GM19372 (cell line): ENCODE measurements around the gene DENND1A.
"Not testable (repeated sequence)": the region's sequence is repeated elsewhere in the genome, so short reads cannot be mapped to it uniquely, and the experiment has no call there.

Source experiments
- ATAC-seq: cut with Tn5 transposase; IDR thresholded peaks from one replicate; pipeline ENCODE4 v1.9.1; 2021; ENCODE audit warnings: mild to moderate bottlenecking, low read depth, moderate library complexity; ENCODE audit not compliant: unreplicated experiment

The DENND1A gene

DNA sequence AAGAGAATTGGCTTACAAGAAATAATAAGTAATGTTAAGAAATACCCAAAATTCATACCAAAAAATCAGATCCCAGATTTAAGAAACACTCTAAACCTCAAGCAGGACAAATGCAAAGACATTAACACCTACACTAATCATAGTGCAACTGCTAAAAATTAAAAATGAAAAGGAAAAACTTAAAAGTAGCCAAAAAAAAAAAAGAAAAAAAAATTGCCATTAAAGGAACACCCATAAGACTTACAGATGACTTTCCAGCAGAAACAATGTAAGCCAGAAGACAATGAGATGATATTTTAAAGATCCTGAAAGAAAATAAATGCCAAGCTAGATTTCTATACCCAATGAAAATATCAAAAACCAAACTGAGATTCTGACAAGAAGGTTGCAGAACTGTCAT lies 101.5 kb downstream of the DENND1A start:
- no peak for ATAC-seq

DNA sequence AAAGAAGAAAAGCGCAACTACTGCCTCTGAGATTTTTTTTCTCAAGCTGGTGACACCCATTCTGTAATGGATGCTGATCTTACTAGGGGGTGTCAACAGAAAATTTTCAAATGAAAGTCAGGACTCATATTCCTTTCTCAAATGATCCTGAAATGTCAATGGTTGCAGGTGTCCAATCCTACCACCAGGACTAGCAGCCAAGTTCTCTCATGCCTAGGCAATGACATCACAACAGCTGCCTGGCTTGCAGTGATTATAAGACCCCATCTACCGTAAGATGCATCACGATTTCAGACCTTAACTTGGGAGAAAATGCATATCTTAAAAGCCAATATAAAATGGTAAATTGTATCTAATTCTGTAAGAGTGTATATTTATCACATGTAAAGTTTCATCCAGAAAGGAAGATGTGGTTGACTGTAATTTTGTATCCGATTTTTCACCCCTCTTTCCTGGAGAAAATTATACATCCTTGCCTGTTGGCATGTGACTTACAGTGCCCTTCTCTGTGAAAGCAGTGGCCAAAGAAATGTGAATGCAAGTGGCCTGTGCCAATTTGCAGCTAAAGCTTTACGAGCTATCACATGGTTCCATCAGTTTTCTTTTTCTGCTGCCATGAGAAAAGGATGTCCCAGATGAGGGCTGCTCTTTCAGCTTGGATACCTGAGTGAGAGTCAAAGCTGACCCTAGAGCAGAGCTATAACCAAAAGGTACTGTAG lies 104.4 kb downstream of the DENND1A start:
- ATAC-seq: no peak

DNA sequence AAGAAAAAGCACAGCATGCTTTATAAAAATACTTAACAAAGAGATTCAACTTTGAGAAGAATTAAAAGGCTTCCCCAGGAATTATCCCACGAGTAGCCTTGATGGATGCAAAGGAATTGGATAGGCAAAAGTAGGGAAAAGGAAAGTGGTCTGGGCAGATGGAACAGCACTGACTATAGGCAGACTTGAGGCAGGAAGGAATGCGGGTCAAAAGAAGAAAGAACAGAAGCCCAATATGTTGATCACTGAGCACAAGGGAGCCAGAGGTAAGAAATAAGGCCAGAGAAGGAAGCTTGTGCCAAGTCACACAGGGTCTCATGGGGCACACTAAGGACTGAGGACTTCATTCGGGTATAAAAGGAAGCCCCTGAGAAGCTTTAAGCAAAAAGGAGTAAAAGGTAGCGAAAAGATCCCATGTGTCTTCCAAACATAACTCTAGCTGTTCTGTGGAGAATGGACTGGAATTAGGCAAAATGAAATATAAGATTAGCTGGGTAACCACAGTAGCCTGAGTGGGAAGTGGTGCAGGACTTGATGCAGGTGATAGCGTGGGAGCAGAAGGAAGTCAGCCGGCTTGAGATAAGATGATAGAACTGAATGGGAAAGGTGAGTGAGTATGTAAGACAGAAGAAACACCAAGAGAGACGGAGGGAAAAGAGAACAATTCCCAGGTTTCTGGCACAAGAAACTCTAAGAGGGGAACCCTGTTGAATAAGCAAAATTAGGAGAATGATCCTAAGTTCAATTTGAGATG lies 106.6 kb downstream of the DENND1A start:
- no peak for ATAC-seq

DNA sequence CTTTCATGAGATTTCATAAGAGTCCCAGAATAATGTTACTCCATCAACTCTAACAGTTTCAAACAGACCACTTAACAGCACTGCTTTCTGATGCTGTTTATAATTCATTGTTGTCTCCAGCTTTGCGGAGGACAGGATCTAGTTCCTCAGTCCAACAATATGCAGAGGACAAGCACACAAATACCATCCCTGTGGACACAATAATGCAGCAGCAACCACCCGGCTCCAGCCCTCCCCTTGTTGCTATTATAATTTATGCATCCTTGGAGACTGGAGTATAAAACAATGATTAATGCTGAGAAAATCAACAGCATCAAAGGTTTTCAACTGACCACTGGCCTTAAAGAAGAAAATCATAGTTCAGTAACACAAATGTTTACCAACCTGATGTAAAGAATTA lies 108.3 kb downstream of the DENND1A start:
- no peak for ATAC-seq

DNA sequence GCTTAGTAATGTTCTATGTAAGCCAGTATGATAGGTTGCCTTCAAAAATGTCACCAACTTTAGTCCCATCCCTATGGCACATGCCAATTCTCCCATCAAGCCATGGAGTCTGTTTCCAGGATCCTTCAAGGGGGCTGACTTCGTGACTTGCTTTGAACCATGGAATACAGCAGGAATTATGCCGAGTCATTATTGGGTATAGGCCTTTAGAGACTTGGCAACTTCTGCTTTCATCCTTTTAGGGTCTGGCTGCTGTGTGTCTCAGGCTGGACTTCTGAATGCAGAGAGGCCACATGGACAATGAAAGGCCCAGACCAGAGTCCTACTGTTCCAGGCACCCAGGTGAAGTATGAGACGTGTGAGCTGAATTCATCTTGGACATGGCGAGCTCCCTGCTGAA lies 109.8 kb downstream of the DENND1A start:
- ATAC-seq: no peak

DNA sequence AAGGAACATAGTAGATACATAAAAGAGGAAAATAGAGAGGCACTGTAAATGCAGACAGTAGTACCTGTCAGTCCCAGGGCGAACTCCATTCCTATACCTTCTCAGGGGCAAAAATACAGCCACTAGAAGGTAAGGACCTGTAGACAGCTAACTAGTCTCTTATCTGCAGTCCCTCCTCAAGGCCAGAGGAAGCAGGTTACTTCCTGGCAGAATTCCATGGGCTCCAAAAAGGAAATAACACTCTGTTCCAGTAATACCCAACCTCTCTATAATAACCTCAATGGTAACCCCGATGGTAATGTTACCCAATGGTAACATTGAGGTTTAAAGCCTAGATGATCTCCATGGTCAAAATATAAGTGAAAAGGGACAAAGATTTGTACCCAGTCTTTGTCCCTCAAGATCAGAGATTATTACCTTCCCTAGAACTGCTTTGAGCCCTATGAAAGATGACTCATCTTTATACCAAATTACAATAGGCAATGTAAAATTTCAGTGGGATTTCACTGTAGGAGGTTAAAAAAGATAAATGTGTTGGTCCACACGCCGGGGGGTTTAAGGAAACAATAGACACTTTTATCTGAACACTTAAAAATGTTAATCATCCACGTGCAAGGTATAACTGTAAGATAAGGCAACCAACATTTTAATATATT lies 113.0 kb downstream of the DENND1A start:
- ATAC-seq: no peak

DNA sequence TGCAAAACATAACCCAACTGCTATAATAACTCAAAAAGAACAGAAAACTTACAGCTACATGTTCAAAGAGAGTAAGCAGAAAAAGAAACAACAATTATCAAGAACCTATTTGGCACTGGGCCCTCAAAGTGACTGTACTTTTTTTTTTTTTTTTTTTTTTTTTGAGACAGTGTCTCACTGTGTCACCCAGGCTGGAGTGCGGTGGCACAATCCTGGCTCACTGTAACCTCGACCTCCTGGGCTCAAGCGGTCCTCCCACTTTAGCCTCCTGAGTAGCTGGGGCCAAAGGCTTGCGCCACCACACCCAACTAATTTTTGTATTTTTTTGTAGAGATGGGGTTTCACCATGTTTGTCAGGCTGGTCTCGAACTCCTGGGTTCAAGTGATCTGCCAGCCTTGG lies 114.1 kb downstream of the DENND1A start:
- not testable (repeated sequence) for ATAC-seq

DNA sequence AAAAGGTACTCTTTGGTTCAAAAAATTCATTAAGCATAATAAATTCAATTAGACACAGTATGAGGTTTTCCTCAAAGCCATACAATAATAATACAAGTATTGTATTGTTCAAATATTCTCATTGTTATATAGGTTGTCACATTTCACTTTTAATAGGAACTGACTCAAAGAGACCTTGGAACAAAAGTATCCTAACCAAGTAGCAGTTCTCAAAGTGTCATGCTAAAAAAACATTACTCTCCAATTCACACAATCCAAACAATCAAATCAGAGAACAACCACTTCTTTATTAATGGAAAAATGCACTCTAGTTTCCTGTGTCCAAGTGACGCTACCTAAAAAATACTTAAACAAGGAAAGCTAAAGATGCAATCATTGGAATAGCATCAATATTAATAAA lies 115.4 kb downstream of the DENND1A start:
- no peak for ATAC-seq

DNA sequence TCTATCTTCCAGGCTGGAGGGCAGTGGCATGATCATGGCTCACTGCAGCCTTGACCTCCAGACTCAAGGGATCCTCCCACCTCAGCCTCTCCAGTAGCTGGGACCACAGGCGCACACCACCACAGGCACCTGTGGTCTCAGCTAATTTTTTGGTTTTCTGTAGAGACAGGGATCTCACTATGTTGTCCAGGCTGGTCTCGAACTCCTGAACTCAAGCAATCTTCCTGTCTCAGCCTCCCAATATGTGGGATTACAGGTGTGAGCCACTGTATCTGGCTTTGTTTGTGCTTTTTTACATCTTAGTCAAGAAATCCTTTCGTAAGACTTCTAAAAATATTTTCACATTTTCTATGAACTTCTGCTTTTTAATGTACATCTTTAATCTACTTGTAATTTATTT lies 116.9 kb downstream of the DENND1A start:
- ATAC-seq: no peak

DNA sequence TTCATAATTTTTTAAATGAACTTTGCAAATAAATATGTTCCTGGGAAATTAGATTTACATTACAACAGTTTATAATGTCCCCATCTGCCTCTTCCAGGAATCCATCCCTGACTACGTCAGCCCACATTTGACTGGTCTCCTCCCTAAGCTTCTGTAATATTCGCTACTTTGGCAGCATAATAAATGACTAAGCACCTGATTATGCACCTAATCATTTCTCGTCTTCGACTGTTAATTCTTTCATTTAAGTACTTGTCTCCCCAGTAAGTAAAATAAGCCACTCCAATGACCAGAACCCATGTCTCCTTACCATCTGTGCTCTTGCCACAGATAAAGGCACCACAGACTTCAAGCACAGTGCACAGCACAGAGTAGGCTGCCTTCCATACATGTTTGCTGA lies 122.7 kb downstream of the DENND1A start:
- ATAC-seq: no peak

DNA sequence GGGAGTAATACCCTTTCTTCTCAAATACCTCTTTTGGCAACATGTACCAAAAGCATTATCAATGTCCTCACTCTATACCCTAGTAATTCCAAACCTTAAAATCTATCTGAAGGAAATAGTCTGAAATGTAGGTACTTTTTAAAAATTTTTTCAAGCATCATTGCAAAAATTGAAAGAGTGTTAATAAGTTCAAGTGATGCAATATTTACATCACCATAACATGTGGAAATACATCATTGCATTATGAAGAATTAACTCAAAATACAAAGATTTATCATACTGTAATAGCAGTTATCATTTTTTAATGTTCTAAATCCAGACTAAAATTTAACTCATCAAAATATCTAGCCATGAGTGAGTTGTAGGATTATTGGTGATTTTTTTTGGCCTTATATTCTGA lies 123.1 kb downstream of the DENND1A start:
- ATAC-seq: no peak

DNA sequence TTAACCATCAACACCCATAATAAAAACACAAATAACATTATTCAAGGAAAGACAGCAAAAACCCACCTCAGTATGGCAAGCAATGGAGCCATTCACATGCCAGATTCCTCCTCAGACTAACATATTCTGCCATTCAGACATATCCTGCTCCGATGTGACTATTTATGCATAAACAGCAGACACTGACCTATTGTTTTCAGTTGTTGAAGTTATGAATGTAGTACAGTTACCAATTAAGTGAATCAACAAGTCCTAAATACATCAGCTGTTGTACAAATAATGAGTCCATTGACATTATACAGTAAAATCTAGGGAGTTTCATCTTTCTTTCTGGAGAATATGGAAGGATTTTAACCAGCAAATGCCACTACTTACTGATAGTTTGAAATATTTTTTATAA lies 131.7 kb downstream of the DENND1A start:
- no peak for ATAC-seq

DNA sequence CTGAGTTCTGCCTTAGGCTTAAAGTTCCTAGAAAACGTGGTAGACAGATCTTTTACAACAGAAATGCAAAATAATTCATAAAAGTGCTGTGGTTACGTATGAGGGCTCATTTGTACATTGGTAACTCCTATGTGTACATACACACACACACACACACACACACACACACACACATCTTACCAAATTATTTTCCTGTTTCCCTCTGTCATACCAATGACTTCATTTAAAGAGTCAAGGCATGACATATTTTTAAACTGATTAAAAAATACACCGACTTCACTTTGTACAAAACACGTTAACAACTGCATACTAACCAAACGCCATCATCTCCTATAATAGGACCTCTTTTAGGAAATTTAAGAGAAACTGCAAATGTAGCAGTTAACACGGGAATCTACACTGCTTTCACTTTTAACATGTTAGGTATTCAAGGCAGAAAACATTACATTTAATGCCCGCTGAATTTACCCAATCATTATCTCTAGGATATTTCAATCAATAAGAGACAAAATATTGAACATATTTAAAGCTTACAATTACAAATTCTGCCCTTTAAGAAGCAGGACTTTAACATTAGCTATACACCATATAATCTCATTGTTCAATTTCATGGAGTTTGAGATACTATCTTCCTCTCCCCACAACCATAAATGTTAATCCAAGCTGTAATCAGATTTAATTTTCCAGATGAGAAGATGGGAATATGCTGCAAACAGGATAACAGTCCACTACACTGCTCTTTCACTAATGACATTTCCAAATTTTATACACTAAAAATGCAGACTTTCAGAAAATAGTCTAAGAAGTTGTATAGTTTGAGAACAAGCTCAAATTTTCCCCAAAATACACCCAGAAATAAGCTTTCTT lies 133.1 kb downstream of the DENND1A start:
- no peak for ATAC-seq

DNA sequence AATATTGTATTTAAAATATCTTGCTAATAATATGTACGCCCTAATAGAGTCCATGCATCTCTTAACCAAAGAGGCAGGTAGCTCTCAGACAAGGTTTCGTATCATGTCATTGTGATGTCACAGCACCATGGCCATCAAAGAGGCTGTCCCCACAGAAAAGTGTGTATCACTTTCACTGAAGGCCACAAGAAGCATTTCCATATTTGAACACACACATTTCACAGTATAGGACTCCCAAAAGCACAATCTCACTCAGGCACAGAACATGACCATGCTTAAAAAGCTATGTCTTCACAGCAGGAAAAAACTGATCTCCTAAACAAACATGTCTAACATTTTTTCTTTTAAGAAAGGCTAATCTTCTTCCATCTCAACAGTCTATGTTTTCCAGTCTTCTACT lies 133.8 kb downstream of the DENND1A start:
- ATAC-seq: no peak

DNA sequence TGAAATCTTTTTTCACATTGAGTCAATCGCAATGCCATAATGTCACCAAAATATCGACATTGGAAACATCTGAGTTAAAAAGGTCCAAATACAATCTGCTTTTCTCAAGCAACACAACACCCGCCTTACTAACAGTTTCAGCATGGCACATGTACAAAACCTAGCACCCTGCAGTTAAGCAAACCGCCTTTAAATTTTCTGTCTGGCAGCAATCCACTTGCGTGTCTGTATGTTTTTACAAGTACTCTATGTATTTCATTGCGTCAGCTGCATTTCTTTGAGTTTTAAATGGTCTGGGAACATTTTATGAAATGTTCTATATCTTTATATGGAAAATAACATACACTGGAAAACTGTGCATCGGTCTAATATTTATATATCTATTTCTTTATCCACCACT lies 134.6 kb downstream of the DENND1A start:
- no peak for ATAC-seq

DNA sequence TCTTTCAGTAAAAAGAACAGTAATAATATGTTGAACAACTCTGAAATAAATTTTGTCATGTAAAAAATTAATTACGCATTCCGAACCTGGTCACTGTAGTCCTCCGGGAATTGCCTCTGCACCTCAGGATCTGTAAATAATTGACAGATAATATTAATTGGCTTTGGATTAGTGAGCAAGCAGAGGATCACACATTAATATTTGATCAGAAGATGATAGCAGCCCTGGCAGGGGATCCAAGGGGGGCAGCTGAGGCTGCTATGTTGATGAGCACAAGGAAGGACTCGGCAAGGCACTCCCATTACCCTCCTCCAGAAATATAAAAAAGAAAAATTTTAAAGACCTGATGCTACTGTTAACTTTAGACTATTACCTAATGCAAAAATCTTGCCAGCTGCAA lies 137.4 kb downstream of the DENND1A start:
- ATAC-seq: no peak

DNA sequence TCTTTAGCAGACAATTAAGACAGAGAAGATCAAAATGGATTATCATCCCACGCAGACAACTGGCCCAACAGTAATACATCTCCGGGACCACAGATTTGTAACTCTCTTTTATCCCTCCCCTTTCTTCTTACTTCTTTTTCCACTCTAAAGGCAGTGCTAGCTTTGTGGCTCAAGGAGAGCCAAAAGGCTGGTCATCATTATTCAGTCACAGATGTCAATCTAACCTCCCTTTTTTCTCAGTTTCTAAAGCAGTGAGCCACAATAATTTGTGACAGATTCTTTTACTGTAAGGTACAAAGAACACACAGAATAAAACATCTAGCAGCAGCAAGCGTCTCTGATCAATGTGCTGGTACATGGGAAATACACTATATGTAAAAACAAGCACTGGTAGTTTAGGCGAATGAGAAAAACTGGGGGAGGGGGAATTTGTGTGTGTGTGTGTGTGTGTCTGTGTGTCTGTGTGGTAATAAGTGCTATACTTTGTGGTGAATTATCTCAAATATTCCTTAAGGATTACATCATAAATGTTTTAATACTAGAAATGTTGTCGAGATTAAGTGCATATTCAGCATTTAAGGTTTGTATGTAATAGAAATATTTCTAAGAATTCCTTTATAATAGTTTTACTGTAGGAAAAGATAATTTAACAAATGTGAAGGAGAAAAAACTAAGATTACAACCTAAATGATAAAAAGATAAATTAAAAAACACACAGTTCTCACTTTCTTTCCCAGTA lies 140.2 kb downstream of the DENND1A start:
- no peak for ATAC-seq

DNA sequence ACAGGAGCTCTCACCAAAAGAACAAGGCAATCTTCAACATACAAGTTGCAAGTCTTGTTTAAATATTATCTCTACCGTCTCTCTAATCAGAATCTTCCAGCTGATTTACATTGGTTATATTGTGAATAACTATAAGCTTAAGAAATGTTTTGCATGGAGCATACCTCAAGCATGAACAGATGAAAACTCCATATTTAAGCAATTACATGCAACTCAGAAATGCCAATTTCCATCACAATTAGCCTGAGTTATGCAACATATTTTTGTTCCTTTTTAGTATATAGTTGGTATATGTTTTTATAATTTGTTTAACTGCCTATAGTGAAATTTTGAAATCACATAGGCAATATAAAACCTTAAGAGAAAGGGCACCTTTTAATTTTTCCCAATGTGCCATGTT lies 142.5 kb downstream of the DENND1A start:
- no peak for ATAC-seq

DNA sequence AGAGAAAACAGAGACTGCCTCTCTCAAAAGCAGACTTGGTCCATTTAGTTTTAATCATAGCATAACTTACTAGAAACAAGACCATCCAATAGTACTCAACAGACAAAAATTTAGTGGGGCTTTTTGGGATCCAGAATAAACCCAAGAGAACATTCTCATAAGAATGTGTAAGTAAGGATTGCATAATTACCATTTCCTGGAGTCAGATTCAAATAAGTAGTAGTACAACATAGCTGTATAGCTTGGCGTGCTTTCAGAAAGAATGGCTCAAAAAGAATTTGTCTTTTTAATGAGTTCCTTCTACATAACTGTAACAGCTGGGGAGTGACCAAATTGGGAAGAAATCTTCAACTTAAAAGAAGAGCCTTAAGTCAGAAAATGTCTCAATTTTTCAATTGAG lies 145.4 kb downstream of the DENND1A start:
- no peak for ATAC-seq

DNA sequence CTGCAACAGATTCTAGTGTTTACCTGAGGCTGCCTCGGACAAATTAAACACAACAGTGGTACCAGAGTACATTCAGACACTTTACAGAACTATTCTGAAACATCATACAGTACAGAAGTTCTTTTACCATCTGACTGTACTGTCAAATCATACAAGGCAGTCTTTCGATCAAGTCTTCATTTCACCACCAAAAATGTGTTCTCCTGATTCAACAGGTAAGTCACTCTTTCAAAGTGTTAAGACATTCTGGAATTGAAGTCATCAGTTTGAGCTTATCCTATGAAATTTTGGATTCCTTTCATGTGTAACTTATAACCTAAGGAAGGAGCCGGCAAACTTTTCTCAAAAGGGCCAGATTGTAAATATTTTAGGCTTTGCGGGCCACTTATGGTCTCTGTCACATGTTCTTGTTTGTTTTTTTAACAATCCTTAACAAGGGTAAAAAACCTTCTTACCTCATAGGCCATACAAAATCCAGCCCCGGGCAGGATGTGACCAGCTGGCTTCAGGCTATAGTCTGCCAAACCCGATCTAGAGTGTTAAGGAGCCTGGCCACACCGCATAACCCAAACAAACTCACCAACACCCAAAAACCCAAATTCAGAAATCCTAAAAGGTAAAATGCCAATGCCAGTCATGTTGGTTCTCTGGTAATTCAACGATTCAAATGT lies 151.6 kb downstream of the DENND1A start:
- no peak for ATAC-seq
